Endothelial cell of coronary artery (primary cell): ENCODE measurements around the gene ERBB3. TPM values are rescaled to one million over a fixed set of nuclear protein-coding genes. Genes with fewer than 3 reads are reported as not detected.

ENCODE experiments used
- total RNA-seq: library from RNA; depleted of rRNA; stranded (reverse); fragments of >200 nt; gene quantifications from 2 replicates; pipeline ENCODE4 v1.2.3, GENCODE V29; 2014

Gene ERBB3
- total RNA-seq: 0.18 TPM in 1 of 2 replicates, not detected in the other

GRCh38 chr12:56079723-56080555 is at the start of gene ERBB3:
Gene ERBB3, plus strand, starts transcription at chr12:56080165. Its CDS starts 136 bp downstream, at chr12:56080301.

GRCh38 chr12:56041552-56042429 is 38.2 kb upstream of the ERBB3 start, which contains the start of gene RPS26:
Gene RPS26, plus strand, starts transcription at chr12:56041918. Its CDS starts 249 bp downstream, at chr12:56042167.

GRCh38 chr12:56104109-56104814 is 24.3 kb downstream of the ERBB3 start, which contains the start of gene PA2G4:
Gene PA2G4, plus strand, starts transcription at chr12:56104559. Its CDS starts 179 bp downstream, at chr12:56104738.

GRCh38 chr12:56116267-56117081 is 36.5 kb downstream of the ERBB3 start, which contains the start of gene RPL41:
Gene RPL41, plus strand, starts transcription at chr12:56116633.

GRCh38 chr12:56117778-56118687 is 38.1 kb downstream of the ERBB3 start, which contains the start of gene ZC3H10:
Gene ZC3H10, plus strand, starts transcription at chr12:56118266. Its CDS starts 2,297 bp downstream, at chr12:56120563.

GRCh38 chr12:56127888-56128669 is 48.1 kb downstream of the ERBB3 start, which contains the start of gene ESYT1:
Gene ESYT1, plus strand, starts transcription at chr12:56128267. Its CDS starts 53 bp downstream, at chr12:56128320.

GRCh38 chr12:56152132-56152755 is 72.3 kb downstream of the ERBB3 start, which contains the start of gene MYL6B:
Gene MYL6B, plus strand, starts transcription at chr12:56152587. Its CDS starts 1,332 bp downstream, at chr12:56153919.

Other genes starting within 250 kb of the ERBB3 start
- 0.27 and 2.6 TPM in 2 replicates for gene MMP19, start 237.2 kb upstream of the ERBB3 start, total RNA-seq
- 28.1 and 31.4 TPM in 2 replicates for gene PYM1, start 152.3 kb upstream of the ERBB3 start, total RNA-seq
- gene DGKA, start 149.0 kb upstream of the ERBB3 start, total RNA-seq: 29.1 and 42.0 TPM in 2 replicates
- gene PMEL, start 114.1 kb upstream of the ERBB3 start, total RNA-seq: 0.19 and 0.27 TPM in 2 replicates
- 16.0 and 22.1 TPM in 2 replicates for gene CDK2, start 113.3 kb upstream of the ERBB3 start, total RNA-seq
- gene RAB5B, start 106.1 kb upstream of the ERBB3 start, total RNA-seq: 28.2 and 39.9 TPM in 2 replicates
- gene SUOX, start 82.9 kb upstream of the ERBB3 start, total RNA-seq: 10.0 and 13.5 TPM in 2 replicates
- gene IKZF4, start 59.1 kb upstream of the ERBB3 start, total RNA-seq: 0.38 and 0.45 TPM in 2 replicates
- 95.3 and 130 TPM in 2 replicates for gene RPS26, start 38.2 kb upstream of the ERBB3 start, total RNA-seq
- gene PA2G4, start 24.4 kb downstream of the ERBB3 start, total RNA-seq: 192 and 236 TPM in 2 replicates
- gene RPL41, start 36.5 kb downstream of the ERBB3 start, total RNA-seq: 3,974 and 4,205 TPM in 2 replicates
- gene ZC3H10, start 38.1 kb downstream of the ERBB3 start, total RNA-seq: 5.1 and 6.2 TPM in 2 replicates
- gene ESYT1, start 48.1 kb downstream of the ERBB3 start, total RNA-seq: 227 and 255 TPM in 2 replicates
- 83.9 and 94.6 TPM in 2 replicates for gene MYL6B, start 72.4 kb downstream of the ERBB3 start, total RNA-seq
- gene MYL6, start 78.2 kb downstream of the ERBB3 start, total RNA-seq: 4,931 and 5,496 TPM in 2 replicates
- gene SMARCC2, start 109.3 kb downstream of the ERBB3 start, total RNA-seq: 42.2 and 53.4 TPM in 2 replicates
- 103 and 144 TPM in 2 replicates for gene RNF41, start 141.8 kb downstream of the ERBB3 start, total RNA-seq
- gene NABP2, start 144.2 kb downstream of the ERBB3 start, total RNA-seq: 22.6 and 29.8 TPM in 2 replicates
- gene SLC39A5, start 149.9 kb downstream of the ERBB3 start, total RNA-seq: not detected in 2 replicates
- 16.0 and 22.5 TPM in 2 replicates for gene ANKRD52, start 178.2 kb downstream of the ERBB3 start, total RNA-seq
- 5.5 and 6.3 TPM in 2 replicates for gene COQ10A, start 186.8 kb downstream of the ERBB3 start, total RNA-seq
- gene CS, start 220.2 kb downstream of the ERBB3 start, total RNA-seq: 115 and 136 TPM in 2 replicates
- 45.4 and 74.6 TPM in 2 replicates for gene CNPY2, start 235.8 kb downstream of the ERBB3 start, total RNA-seq